ENCODE results near the gene ZSCAN21. TPM values are rescaled to one million over a fixed set of nuclear protein-coding genes. Genes with fewer than 3 reads are reported as not detected.

ZSCAN21 gene
- total RNA-seq, 1 donor from 2014 or later: 18.5 TPM

- TF ChIP-seq, protein P1, sequence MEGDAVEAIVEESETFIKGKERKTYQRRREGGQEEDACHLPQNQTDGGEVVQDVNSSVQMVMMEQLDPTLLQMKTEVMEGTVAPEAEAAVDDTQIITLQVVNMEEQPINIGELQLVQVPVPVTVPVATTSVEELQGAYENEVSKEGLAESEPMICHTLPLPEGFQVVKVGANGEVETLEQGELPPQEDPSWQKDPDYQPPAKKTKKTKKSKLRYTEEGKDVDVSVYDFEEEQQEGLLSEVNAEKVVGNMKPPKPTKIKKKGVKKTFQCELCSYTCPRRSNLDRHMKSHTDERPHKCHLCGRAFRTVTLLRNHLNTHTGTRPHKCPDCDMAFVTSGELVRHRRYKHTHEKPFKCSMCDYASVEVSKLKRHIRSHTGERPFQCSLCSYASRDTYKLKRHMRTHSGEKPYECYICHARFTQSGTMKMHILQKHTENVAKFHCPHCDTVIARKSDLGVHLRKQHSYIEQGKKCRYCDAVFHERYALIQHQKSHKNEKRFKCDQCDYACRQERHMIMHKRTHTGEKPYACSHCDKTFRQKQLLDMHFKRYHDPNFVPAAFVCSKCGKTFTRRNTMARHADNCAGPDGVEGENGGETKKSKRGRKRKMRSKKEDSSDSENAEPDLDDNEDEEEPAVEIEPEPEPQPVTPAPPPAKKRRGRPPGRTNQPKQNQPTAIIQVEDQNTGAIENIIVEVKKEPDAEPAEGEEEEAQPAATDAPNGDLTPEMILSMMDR (IDR thresholded peaks at IDR 0.05; ENCODE audit: unreplicated experiment): no peak
- no peak overlapping the region for H3K27ac Mint-ChIP-seq (ENCODE audit: unreplicated experiment)
- peaks cover 6% of the 10 kb centered on the region for H3K27me3 Mint-ChIP-seq (ENCODE audit: unreplicated experiment)
- no peak for DNase-seq (ENCODE audit: low spot score)
- no peak overlapping the region for H3K4me3 Mint-ChIP-seq (ENCODE audit: unreplicated experiment)
- H3K4me1 Mint-ChIP-seq (ENCODE audit: unreplicated experiment): peaks cover 2% of the 10 kb centered on the region
- no peaks in the 10 kb centered on the region for H3K9me3 Mint-ChIP-seq (ENCODE audit: unreplicated experiment)
- peaks cover 41% of the 10 kb centered on the region for H3K36me3 Mint-ChIP-seq (ENCODE audit: low read depth, unreplicated experiment)
These were observed 62.3 kb downstream of the ZSCAN21 start for GRCh38 chr7:100111914-100112313.

Small RNA genes lying within 50 kb of the gene (microRNA-seq; reads per million reads assigned to microRNA genes)
- gene MIR106B (ENCODE audit: unreplicated experiment) (3,109 reads per million, percentile 96 among the genes with 10 or more reads in this experiment), gene MIR25 (ENCODE audit: unreplicated experiment) (595 reads per million, percentile 91 among the genes with 10 or more reads in this experiment), gene MIR93 (ENCODE audit: unreplicated experiment) (8,269 reads per million, percentile 99 among the genes with 10 or more reads in this experiment)

Other genes with a start within 250 kb of the ZSCAN21 start
- not detected for gene CYP3A43, start 221.8 kb upstream of the ZSCAN21 start, total RNA-seq (ENCODE audit: unreplicated experiment)
- not detected for gene OR2AE1, start 172.7 kb upstream of the ZSCAN21 start, total RNA-seq (ENCODE audit: unreplicated experiment)
- gene TRIM4, start 130.2 kb upstream of the ZSCAN21 start, total RNA-seq (ENCODE audit: unreplicated experiment): 5.8 TPM
- 1.8 TPM for gene GJC3, start 120.2 kb upstream of the ZSCAN21 start, total RNA-seq (ENCODE audit: unreplicated experiment)
- gene AZGP1, start 73.7 kb upstream of the ZSCAN21 start, total RNA-seq (ENCODE audit: unreplicated experiment): not detected
- 63.1 TPM for gene ZKSCAN1, start 34.2 kb upstream of the ZSCAN21 start, total RNA-seq (ENCODE audit: unreplicated experiment)
- gene ZNF3, start 31.9 kb downstream of the ZSCAN21 start, total RNA-seq (ENCODE audit: unreplicated experiment): 47.7 TPM
- 82.4 TPM for gene COPS6, start 39.2 kb downstream of the ZSCAN21 start, total RNA-seq (ENCODE audit: unreplicated experiment)
- gene MCM7, start 51.6 kb downstream of the ZSCAN21 start, total RNA-seq (ENCODE audit: unreplicated experiment): 119 TPM
- gene AP4M1, start 51.9 kb downstream of the ZSCAN21 start, total RNA-seq (ENCODE audit: unreplicated experiment): 17.8 TPM
- 71.8 TPM for gene TAF6, start 69.6 kb downstream of the ZSCAN21 start, total RNA-seq (ENCODE audit: unreplicated experiment)
- 28.3 TPM for gene CNPY4, start 69.9 kb downstream of the ZSCAN21 start, total RNA-seq (ENCODE audit: unreplicated experiment)
- gene MBLAC1, start 77.2 kb downstream of the ZSCAN21 start, total RNA-seq (ENCODE audit: unreplicated experiment): 1.6 TPM
- 68.6 TPM for gene LAMTOR4, start 99.1 kb downstream of the ZSCAN21 start, total RNA-seq (ENCODE audit: unreplicated experiment)
- 30.2 TPM for gene TRAPPC14, start 108.9 kb downstream of the ZSCAN21 start, total RNA-seq (ENCODE audit: unreplicated experiment)
- gene GAL3ST4, start 118.8 kb downstream of the ZSCAN21 start, total RNA-seq (ENCODE audit: unreplicated experiment): 4.4 TPM
- 27.2 TPM for gene GPC2, start 127.6 kb downstream of the ZSCAN21 start, total RNA-seq (ENCODE audit: unreplicated experiment)
- gene STAG3, start 128.1 kb downstream of the ZSCAN21 start, total RNA-seq (ENCODE audit: unreplicated experiment): 1.9 TPM
- not detected for gene PVRIG, start 170.2 kb downstream of the ZSCAN21 start, total RNA-seq (ENCODE audit: unreplicated experiment)

Data from endothelial cell (in vitro differentiated cells).